ENCODE results near the gene FSIP1.

FSIP1 gene

DNA sequence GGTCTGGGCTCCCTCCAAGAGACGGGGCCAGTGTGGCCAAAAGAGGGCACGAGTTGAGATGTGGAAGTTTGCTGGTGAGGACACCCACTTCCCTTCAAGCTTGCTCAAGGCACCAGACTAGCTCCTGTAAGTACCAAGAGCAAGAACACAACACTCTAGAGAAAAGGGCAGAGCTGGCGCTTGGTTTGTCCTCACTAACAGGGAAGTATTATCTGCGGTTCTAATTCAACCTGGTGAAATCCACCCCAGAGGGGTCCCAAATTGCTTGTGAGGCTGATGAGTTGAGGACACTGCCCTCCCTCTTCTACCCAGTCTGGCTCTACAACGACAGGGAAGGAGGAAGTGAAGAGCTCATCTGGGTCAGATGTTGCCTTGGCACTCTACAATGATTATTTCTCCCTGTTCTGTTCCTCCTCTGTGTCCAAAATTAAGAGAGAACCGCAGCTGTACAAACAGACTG lies 16.9 kb upstream of the FSIP1 start:
- Mint-ChIP-seq H3K4me3 (no peak overlapping the region), H3K27ac (no peak overlapping the region)

DNA sequence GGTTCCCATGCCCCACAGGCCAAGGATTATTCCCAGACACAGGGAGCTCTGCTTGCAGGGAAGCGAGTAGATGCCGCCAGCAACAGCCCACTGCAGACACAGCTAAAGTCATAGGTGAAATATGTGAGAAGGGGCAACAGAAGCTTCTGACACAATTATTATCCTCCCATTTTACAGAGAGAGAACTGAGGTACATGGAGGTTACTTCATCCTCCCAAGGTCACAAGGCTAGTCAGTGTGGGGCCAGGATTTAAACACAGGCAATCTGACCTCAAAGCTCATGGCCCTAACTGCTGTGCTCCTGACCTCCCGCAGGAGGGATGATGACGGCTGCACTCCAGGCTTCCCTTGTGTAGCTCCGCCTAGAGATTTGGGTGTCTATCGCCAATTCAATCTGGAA lies 15.7 kb upstream of the FSIP1 start:
- peaks cover 44% of the 10 kb centered on the region for H3K27me3 Mint-ChIP-seq (ENCODE audit: low read depth)
- H3K4me3 Mint-ChIP-seq, result no peak overlapping the region
- no peak overlapping the region for H3K27ac Mint-ChIP-seq
- H3K36me3 Mint-ChIP-seq (ENCODE audit: low read depth), result no peaks in the 10 kb centered on the region
- no peaks in the 10 kb centered on the region for H3K9me3 Mint-ChIP-seq
- peaks cover 2% of the 10 kb centered on the region for H3K4me1 Mint-ChIP-seq (ENCODE audit: low read depth)

More for the DNA sequence above, 16.9 kb upstream of the FSIP1 start:
- Mint-ChIP-seq H3K36me3 (ENCODE audit: low read depth) (no peaks in the 10 kb centered on the region), H3K4me1 (ENCODE audit: low read depth) (peaks cover 2% of the 10 kb centered on the region), H3K27me3 (ENCODE audit: low read depth) (peaks cover 36% of the 10 kb centered on the region), H3K9me3 (no peaks in the 10 kb centered on the region)

DNA sequence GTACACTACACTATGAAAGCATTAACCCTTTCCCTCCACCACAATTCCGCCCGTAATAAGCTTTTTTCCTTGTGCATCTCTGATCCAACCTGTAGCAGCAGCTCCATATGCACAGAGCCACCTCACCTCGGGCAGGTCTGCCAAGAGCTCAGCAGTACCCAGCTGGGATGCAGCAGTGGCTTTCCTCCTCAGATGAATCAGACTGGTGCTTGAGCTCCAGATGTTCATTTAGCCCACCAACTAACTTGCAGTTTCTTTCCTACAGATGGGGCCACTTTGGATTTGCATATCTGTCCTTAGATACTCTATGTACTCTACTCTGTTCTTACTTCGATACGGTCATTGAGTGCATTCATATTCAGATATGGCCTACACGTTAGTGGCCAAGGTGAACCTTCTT lies 14.8 kb upstream of the FSIP1 start:
- no peak overlapping the region for H3K4me3 Mint-ChIP-seq
- H3K4me1 Mint-ChIP-seq (ENCODE audit: low read depth), result peaks cover 2% of the 10 kb centered on the region

DNA sequence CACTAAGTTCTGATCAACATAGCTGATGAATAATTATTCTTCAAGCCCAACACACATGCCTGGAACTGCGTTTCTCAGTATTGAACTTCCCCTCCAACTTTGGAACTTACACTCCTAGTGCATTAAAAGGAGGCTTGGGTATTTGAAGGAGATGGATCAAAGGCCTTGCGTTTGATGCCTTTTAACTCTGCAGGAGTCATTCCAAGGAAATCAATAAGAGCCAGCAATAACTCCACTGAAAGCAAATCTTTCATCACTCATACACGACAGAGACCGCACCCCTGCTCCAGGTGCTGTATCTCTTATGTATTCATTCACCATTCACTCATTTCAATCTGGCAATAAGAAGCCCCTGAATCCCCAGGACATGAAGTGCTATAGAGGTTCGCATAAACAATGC lies 14.0 kb upstream of the FSIP1 start:
- H3K9me3 Mint-ChIP-seq, result no peaks in the 10 kb centered on the region
- H3K4me3 Mint-ChIP-seq, result no peak overlapping the region
- H3K27ac Mint-ChIP-seq, result no peak overlapping the region
- no peaks in the 10 kb centered on the region for H3K36me3 Mint-ChIP-seq (ENCODE audit: low read depth)
- H3K27me3 Mint-ChIP-seq (ENCODE audit: low read depth), result peaks cover 52% of the 10 kb centered on the region
- peaks cover 2% of the 10 kb centered on the region for H3K4me1 Mint-ChIP-seq (ENCODE audit: low read depth)

More for the DNA sequence above, 14.8 kb upstream of the FSIP1 start:
- Mint-ChIP-seq H3K36me3 (ENCODE audit: low read depth) (no peaks in the 10 kb centered on the region), H3K9me3 (no peaks in the 10 kb centered on the region), H3K27ac (no peak overlapping the region), H3K27me3 (ENCODE audit: low read depth) (peaks cover 52% of the 10 kb centered on the region)

DNA sequence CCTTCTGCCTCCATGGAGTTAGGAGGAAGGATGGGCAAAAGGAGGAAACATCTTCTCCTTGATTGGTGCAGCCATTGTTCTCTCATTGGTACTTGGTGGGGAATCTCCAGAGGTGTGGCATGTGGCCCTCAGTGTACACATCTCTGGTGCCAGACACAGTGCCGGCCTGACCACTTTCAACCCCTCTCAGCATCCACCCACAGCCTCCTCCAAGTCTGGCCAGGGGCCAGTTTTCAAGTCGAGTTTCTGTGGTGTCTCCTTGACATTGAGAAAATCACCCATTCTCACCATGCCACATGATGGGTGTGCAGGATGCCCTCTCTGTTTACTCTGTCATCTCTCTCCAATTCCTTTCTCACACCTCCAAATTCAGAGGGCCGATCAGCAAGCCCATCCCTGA lies 12.8 kb upstream of the FSIP1 start:
- Mint-ChIP-seq H3K36me3 (ENCODE audit: low read depth) (no peaks in the 10 kb centered on the region), H3K4me3 (no peak overlapping the region), H3K9me3 (no peaks in the 10 kb centered on the region), H3K4me1 (ENCODE audit: low read depth) (peaks cover 2% of the 10 kb centered on the region), H3K27me3 (ENCODE audit: low read depth) (peaks cover 52% of the 10 kb centered on the region), H3K27ac (no peak overlapping the region)

DNA sequence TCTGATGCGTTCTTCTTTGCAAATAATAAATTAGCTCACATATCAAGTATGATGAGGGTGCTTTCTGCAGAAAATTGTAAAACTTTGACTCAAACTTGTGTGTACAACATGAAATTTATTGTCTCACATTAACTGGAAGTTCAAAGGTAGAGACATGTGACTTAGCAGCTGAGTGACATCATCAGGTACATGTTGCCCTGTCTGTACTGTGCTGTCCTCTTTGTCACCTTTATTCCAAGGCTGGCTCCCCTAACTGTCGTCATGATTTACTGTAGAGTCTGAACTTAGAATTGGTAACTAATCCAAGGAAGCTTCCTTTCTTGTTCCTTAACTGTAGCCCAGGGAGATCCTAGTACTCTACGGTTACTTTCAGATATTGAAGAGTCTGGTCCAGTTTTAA lies 12.3 kb upstream of the FSIP1 start:
- H3K4me1 Mint-ChIP-seq (ENCODE audit: low read depth), result peaks cover 2% of the 10 kb centered on the region
- H3K4me3 Mint-ChIP-seq, result no peak overlapping the region
- no peaks in the 10 kb centered on the region for H3K36me3 Mint-ChIP-seq (ENCODE audit: low read depth)

DNA sequence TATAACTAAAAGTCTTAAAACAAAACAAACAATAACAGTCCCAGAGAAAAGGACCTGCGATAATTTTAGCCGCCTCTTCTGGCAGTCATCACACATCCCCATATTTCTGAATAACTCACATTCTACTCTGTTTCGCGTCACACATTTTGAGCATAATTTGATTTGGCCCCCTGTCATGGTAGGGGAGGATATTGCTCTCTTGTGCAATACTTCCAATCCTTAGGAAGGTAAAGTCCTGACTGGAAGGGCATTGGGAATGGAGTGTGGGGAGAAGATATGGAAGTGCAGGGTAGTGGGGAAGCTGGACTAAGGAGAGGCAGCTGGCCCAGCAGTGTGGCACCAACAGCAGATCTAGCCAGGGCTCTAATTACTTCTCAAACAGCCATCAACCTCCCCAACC lies 11.3 kb upstream of the FSIP1 start:
- Mint-ChIP-seq H3K9me3 (no peaks in the 10 kb centered on the region), H3K4me1 (ENCODE audit: low read depth) (peaks cover 2% of the 10 kb centered on the region), H3K27ac (no peak overlapping the region), H3K36me3 (ENCODE audit: low read depth) (no peaks in the 10 kb centered on the region), H3K4me3 (no peak overlapping the region), H3K27me3 (ENCODE audit: low read depth) (peaks cover 46% of the 10 kb centered on the region)

More for the DNA sequence above, 12.3 kb upstream of the FSIP1 start:
- Mint-ChIP-seq H3K9me3 (no peaks in the 10 kb centered on the region), H3K27ac (no peak overlapping the region), H3K27me3 (ENCODE audit: low read depth) (peaks cover 48% of the 10 kb centered on the region)

DNA sequence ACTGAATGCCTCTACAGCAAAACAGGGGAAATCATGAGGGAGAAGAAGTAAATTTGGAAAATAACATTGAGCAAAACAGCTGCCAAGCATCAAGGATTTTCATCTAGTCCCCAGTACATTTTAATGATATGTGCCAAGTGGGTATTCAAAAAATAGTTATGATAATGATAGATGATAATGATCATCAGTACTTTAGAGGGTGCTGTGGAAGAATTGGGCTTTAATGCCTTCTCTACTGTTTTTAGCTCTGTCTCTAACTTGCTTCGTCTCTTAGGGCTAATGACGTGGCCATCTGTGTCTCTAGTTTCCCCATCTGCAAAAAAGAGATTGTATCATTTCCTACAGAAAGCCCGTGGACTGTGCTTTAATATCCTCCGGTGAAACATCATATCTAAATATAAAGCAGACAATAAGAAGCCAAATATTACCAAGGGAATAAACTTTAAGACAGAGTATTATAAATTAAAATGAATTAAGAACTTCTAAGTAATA lies 10.2 kb upstream of the FSIP1 start:
- peaks cover 43% of the 10 kb centered on the region for H3K27me3 Mint-ChIP-seq (ENCODE audit: low read depth)
- H3K36me3 Mint-ChIP-seq (ENCODE audit: low read depth), result no peaks in the 10 kb centered on the region
- no peaks in the 10 kb centered on the region for H3K9me3 Mint-ChIP-seq
- H3K4me3 Mint-ChIP-seq, result no peak overlapping the region
- peaks cover 10% of the 10 kb centered on the region for H3K4me1 Mint-ChIP-seq (ENCODE audit: low read depth)
- H3K27ac Mint-ChIP-seq, result no peak overlapping the region

DNA sequence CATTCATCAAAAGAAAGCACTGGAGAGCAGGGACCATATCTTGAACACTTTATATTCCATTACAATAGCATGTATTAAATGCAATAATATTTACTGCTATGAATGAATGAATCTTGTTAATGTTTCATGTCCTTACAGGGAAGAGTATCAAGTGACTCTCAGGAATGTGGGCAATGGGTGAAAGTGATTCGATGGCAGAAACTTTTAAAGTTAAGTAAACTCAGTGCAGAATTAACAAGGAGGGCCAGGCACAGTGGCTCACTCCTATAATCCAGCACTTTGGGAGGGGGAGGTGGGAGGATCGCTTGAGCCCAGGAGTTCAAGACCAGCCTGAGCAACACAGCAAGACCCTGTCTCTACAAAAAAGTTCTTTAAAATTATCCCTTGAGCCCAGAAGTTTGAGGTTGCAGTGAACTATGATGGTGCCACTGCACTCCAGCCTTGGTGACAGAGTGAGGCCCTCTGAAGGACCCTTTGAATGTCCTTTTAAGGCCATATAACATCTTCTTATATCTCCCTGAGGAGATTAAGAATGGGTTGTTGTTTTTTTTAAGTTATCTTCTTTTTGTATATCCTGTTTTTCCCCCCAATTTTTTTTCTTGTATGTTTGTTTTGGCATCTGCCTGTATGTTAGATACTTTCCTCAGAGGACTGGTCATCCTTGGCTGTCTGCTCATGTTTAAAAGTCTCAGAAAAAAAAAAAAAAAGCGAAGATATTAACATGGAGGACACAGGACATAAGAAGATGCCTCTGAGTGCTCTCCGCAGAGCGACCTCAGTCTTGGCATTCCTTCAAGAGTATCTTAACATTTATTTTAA lies 9.6 kb upstream of the FSIP1 start:
- Mint-ChIP-seq H3K27ac (no peak overlapping the region), H3K36me3 (ENCODE audit: low read depth) (no peaks in the 10 kb centered on the region), H3K9me3 (no peaks in the 10 kb centered on the region), H3K4me1 (ENCODE audit: low read depth) (peaks cover 13% of the 10 kb centered on the region), H3K27me3 (ENCODE audit: low read depth) (peaks cover 40% of the 10 kb centered on the region), H3K4me3 (no peak overlapping the region)

DNA sequence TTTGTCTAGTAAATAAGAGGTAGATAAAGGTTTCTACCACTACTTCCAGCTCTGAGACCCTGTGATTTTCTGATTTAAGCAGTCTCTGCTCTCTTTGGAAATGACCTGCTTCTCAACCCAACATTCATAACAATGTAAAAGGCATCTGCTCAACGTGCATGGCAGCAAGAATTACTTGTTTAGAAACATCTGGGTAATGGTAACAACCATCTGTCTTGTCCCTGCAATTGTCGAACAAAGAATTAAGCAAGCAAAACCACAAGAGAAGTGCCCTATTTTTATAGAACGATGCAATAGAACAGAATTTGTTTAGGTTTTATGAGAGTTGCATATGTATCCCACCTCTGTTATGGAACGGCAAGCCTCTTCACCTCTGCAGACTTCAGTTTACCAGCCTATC lies 7.1 kb upstream of the FSIP1 start:
- Mint-ChIP-seq H3K36me3 (ENCODE audit: low read depth) (peaks cover 2% of the 10 kb centered on the region), H3K9me3 (no peaks in the 10 kb centered on the region), H3K27ac (no peak overlapping the region), H3K27me3 (ENCODE audit: low read depth) (peaks cover 18% of the 10 kb centered on the region), H3K4me1 (ENCODE audit: low read depth) (peaks cover 21% of the 10 kb centered on the region), H3K4me3 (no peak overlapping the region)

DNA sequence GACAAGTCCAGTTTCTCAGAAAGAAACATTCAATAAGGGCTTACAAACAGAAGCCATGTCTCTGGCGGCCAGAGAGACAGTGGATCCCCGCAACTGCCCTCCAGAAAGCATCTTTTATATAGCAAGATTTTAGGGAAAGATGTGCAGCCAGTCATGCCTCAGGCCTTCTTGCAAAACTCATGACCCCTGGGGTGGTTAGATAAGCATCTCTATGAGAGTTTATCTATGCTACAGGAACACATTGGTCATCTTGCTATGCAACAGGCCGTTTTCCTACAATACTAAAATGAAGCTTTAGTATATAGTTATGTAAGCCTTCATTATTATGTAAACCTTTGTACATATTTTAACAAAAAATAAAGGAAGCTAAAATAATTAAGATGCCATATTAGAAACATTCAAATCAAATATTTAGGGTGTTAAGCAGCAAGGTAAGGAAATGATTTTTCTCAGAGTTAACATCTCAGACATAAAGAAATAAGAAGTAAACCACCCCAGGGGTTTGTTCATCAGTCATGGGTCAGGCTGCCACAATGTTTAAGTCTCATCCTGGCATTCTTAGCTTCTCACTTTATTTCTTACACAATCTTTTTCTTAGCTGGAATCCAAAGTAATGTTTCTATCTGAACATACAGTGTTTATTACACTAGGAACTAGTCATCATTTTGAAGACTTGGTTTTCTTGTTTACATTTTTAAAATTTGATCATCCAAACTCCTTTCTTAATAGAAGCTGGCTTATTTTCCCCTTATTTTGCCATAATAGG lies 6.3 kb upstream of the FSIP1 start:
- Mint-ChIP-seq H3K27ac (no peak overlapping the region), H3K4me3 (no peak overlapping the region), H3K27me3 (ENCODE audit: low read depth) (peaks cover 10% of the 10 kb centered on the region), H3K9me3 (no peaks in the 10 kb centered on the region), H3K4me1 (ENCODE audit: low read depth) (peaks cover 22% of the 10 kb centered on the region), H3K36me3 (ENCODE audit: low read depth) (peaks cover 2% of the 10 kb centered on the region)

DNA sequence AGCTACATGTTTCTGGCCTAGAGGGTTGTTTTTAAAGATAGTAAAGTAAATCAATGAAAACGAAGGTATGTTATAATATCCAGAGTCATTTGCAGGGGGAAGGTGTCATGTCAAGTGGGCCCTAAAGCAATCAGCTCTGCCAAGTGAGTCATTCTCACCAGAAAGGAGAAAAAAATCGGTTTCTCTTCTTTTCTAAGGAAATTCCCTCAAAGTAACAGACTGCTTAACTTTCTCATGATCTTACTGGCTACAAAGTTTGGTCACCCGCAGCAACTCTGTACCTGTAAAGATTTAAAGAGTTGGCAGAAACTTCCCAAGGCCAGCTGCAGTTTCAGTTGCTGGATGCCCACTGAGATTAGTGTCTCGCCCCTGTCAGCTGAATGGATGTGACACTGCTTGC lies 5.5 kb upstream of the FSIP1 start:
- Mint-ChIP-seq H3K4me1 (ENCODE audit: low read depth) (peaks cover 28% of the 10 kb centered on the region), H3K27ac (no peak overlapping the region), H3K9me3 (no peaks in the 10 kb centered on the region), H3K4me3 (no peak overlapping the region), H3K36me3 (ENCODE audit: low read depth) (peaks cover 2% of the 10 kb centered on the region), H3K27me3 (ENCODE audit: low read depth) (peaks cover 7% of the 10 kb centered on the region)

DNA sequence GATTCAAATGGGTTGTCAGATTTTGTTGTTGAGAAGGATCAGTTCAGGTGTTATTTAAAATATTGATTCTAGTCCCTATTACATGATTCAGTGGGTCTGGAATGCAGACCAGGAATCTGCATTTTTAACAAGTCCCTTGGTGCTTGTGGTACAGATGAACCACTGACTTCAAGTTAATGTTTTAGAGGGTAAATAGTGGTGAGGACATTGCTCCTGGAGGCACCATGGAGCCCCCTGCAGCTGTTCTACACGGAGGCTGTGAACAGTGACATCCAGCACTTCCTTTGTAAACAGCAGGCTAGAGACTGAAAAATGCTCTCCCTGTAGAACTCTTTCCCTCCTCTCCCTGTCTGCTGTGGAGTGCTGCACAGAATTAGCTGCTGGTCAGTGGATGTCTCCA lies 4.8 kb upstream of the FSIP1 start:
- Mint-ChIP-seq H3K4me3 (no peak overlapping the region), H3K9me3 (no peaks in the 10 kb centered on the region), H3K27ac (no peak overlapping the region), H3K27me3 (ENCODE audit: low read depth) (peaks cover under 1% of the 10 kb centered on the region), H3K36me3 (ENCODE audit: low read depth) (peaks cover 2% of the 10 kb centered on the region), H3K4me1 (ENCODE audit: low read depth) (peaks cover 28% of the 10 kb centered on the region)

DNA sequence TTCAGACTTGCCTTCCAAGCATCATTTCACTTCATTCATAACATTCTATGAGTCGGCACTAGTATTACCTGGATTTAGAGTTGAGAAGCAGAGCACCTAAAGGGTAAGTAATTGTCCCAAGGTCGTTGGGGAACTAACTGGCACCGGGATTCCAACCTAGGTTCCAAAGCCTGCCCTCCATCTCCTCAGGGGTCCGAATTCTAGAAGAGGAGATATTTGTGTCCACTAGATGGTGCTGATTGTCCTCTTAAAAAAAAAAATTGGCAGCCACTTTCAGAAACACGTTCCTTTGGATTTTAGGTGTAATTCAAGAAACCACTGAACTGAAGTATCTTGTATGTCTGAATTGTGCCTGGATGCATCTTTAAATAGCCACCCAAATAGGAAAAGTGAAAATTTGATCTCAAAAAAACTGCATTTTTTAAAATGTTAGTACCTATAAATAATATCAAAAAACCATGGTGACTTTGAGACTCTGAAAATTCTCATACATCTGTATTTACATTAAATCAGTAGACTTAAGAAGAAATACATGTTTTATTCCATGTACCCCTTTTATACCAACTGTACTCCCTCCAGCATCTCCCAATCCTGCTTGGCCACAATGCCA lies 3.9 kb upstream of the FSIP1 start:
- Mint-ChIP-seq H3K4me1 (ENCODE audit: low read depth) (peaks cover 35% of the 10 kb centered on the region), H3K27ac (no peak overlapping the region), H3K27me3 (ENCODE audit: low read depth) (no peaks in the 10 kb centered on the region), H3K9me3 (no peaks in the 10 kb centered on the region), H3K4me3 (no peak overlapping the region), H3K36me3 (ENCODE audit: low read depth) (peaks cover 2% of the 10 kb centered on the region)
